H1 (cell line): ENCODE measurements around the gene S100A6.

Experiments used
- CEBPB ChIP-seq: IDR thresholded peaks from 2 replicates; pipeline ENCODE4 v1.6.1; 2012; ENCODE audit warnings: low read depth, low read length
- CTBP2 ChIP-seq: IDR thresholded peaks from 2 replicates; pipeline ENCODE4 v1.7.0; 2011; ENCODE audit warnings: borderline replicate concordance, mild to moderate bottlenecking, moderate library complexity, mixed read lengths, low read length; ENCODE audit not compliant: insufficient read depth, insufficient read length
- NRF1 ChIP-seq: IDR thresholded peaks from 2 replicates; pipeline ENCODE4 v1.6.1; 2011; ENCODE audit warnings: mild to moderate bottlenecking, low read depth, low read length, improper control_type of control experiment
- POU5F1 ChIP-seq: IDR thresholded peaks from 2 replicates; pipeline ENCODE4 v1.6.1; 2011; ENCODE audit warnings: low read depth, mild to moderate bottlenecking, low read length, moderate library complexity
- TF ChIP-seq, protein P1 (sequence below), 3 experiments: IDR thresholded peaks; 1 replicate in 2 of 3; 2 replicates in 1 of 3; pipeline versions ENCODE4 v1.5.1 to v1.6.1; 2011; ENCODE audit warnings: low read length in 3 of 3, mild to moderate bottlenecking in 3 of 3, inconsistent platforms in 2 of 3, low read depth in 1 of 3, moderate library complexity in 1 of 3; ENCODE audit not compliant: insufficient read depth in 1 of 3; ENCODE audit errors: control extremely low read depth in 1 of 3
- TF ChIP-seq, protein P2 (sequence below): IDR thresholded peaks from 2 replicates; pipeline ENCODE4 v1.6.1; 2011; ENCODE audit warnings: low read length, improper control_type of control experiment

- TF ChIP-seq, protein P1, sequence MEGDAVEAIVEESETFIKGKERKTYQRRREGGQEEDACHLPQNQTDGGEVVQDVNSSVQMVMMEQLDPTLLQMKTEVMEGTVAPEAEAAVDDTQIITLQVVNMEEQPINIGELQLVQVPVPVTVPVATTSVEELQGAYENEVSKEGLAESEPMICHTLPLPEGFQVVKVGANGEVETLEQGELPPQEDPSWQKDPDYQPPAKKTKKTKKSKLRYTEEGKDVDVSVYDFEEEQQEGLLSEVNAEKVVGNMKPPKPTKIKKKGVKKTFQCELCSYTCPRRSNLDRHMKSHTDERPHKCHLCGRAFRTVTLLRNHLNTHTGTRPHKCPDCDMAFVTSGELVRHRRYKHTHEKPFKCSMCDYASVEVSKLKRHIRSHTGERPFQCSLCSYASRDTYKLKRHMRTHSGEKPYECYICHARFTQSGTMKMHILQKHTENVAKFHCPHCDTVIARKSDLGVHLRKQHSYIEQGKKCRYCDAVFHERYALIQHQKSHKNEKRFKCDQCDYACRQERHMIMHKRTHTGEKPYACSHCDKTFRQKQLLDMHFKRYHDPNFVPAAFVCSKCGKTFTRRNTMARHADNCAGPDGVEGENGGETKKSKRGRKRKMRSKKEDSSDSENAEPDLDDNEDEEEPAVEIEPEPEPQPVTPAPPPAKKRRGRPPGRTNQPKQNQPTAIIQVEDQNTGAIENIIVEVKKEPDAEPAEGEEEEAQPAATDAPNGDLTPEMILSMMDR (IDR thresholded peaks at IDR 0.05; ENCODE audit: control extremely low read depth in 1 of 3, insufficient read depth in 1 of 3, low read depth in 1 of 3, low read length in 3 of 3) = no peak
- TF ChIP-seq CEBPB (no peak), NRF1 (no peak), POU5F1 (no peak), CTBP2 (no peak)
- TF ChIP-seq, protein P2, sequence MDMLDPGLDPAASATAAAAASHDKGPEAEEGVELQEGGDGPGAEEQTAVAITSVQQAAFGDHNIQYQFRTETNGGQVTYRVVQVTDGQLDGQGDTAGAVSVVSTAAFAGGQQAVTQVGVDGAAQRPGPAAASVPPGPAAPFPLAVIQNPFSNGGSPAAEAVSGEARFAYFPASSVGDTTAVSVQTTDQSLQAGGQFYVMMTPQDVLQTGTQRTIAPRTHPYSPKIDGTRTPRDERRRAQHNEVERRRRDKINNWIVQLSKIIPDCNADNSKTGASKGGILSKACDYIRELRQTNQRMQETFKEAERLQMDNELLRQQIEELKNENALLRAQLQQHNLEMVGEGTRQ = no peak
Observed at GRCh38 chr1:153560241-153560640, 24.4 kb upstream of the S100A6 start.
